Cardiac muscle cell (in vitro differentiated cells and primary cell): ENCODE results near the gene RAP1GAP2. TPM values are rescaled to one million over a fixed set of nuclear protein-coding genes. Genes with fewer than 3 reads are reported as not detected.
A peak's percentile ranks its signal among the peaks of the same experiment; 100 is the strongest.

Experiments
- DNase-seq, 2 donors: peaks; one replicate each; pipeline versions ENCODE4 v3.0.0 to v3.0.0-alpha.2; 2010 to 2017; ENCODE audit warnings: low read depth in 1 of 2, low spot score in 1 of 2
- H3K27ac ChIP-seq: fragments of 200-600 bp; sonication (generic); 2 replicates; pipeline ENCODE4 v1.5.1; 2016
- H3K27me3 ChIP-seq: fragments of 200-600 bp; sonication (generic); 2 replicates; pipeline ENCODE4 v1.6.0; 2016; ENCODE audit warnings: control low read depth
- H3K36me3 ChIP-seq: fragments of 200-600 bp; sonication (generic); 2 replicates; pipeline ENCODE4 v1.5.1; 2016; ENCODE audit warnings: control low read depth
- H3K4me1 ChIP-seq: fragments of 200-600 bp; sonication (generic); 2 replicates; pipeline ENCODE4 v1.8.1; 2017; ENCODE audit warnings: low read depth, mild to moderate bottlenecking, mixed run types
- H3K4me3 ChIP-seq: fragments of 200-600 bp; sonication (generic); 2 replicates; pipeline ENCODE4 v1.5.1; 2016; ENCODE audit warnings: mild to moderate bottlenecking
- H3K9me3 ChIP-seq: fragments of 200-600 bp; sonication (generic); 2 replicates; pipeline ENCODE4 v1.5.1; 2017; ENCODE audit warnings: low read depth, mild to moderate bottlenecking, control low read depth
- CTCF ChIP-seq: IDR thresholded peaks from 2 replicates; pipeline ENCODE4 v1.5.1; 2012; ENCODE audit warnings: low read depth, mild to moderate bottlenecking, low read length
- polyA plus RNA-seq: library from polyadenylated mRNA; unstranded; fragments of >200 nt; fragmentation: Nextera tagmentation; extraction: Ambion mirVana; gene quantifications from 2 replicates; pipeline ENCODE4 v1.2.1, GENCODE V29; 2016
- total RNA-seq: library from RNA; depleted of rRNA; stranded (reverse); fragments of >200 nt; gene quantifications from 2 replicates; pipeline ENCODE4 v1.2.3, GENCODE V29; 2016

RAP1GAP2 gene
- total and polyA plus RNA-seq, 2 experiments from 2014 or later = 1.2 to 2.9 TPM

GRCh38 chr17:3004925-3005324 lies 208.7 kb downstream of the RAP1GAP2 start:
- Histone ChIP-seq H3K36me3 (no peaks in the 10 kb centered on the region), H3K4me3 (no peak overlapping the region), H3K27ac (peak overlapping the region; percentile 90), H3K4me1 (peaks cover 27% of the 10 kb centered on the region), H3K27me3 (no peaks in the 10 kb centered on the region), H3K9me3 (no peaks in the 10 kb centered on the region)
- no peak for DNase-seq
- TF ChIP-seq CTCF = no peak

- H3K27me3 ChIP-seq = no peaks in the 10 kb centered on the region
- no peaks in the 10 kb centered on the region for H3K36me3 ChIP-seq
- H3K4me1 ChIP-seq = peaks cover 27% of the 10 kb centered on the region
- no peak overlapping the region for H3K27ac ChIP-seq
- DNase-seq = no peak
- no peaks in the 10 kb centered on the region for H3K9me3 ChIP-seq
- no peak overlapping the region for H3K4me3 ChIP-seq
- no peak for TF ChIP-seq CTCF
Measured at GRCh38 chr17:3005696-3006095, 209.5 kb downstream of the RAP1GAP2 start.

GRCh38 chr17:3006801-3007200 lies 210.6 kb downstream of the RAP1GAP2 start:
- H3K36me3 ChIP-seq = no peaks in the 10 kb centered on the region
- no peak for DNase-seq
- no peaks in the 10 kb centered on the region for H3K9me3 ChIP-seq
- H3K27me3 ChIP-seq = no peaks in the 10 kb centered on the region
- peaks cover 24% of the 10 kb centered on the region for H3K4me1 ChIP-seq
- H3K27ac ChIP-seq = no peak overlapping the region
- H3K4me3 ChIP-seq = no peak overlapping the region
- TF ChIP-seq CTCF = no peak

- no peak for DNase-seq
- Histone ChIP-seq H3K36me3 (no peaks in the 10 kb centered on the region), H3K27me3 (no peaks in the 10 kb centered on the region), H3K9me3 (no peaks in the 10 kb centered on the region), H3K4me1 (peaks cover 21% of the 10 kb centered on the region), H3K27ac (no peak overlapping the region), H3K4me3 (no peak overlapping the region)
- TF ChIP-seq CTCF = no peak
Measured at GRCh38 chr17:3007651-3008121, 211.4 kb downstream of the RAP1GAP2 start.

GRCh38 chr17:3008336-3009288 lies 212.4 kb downstream of the RAP1GAP2 start:
- Histone ChIP-seq H3K9me3 (no peaks in the 10 kb centered on the region), H3K27ac (no peak overlapping the region), H3K4me1 (peaks cover 11% of the 10 kb centered on the region), H3K4me3 (no peak overlapping the region), H3K27me3 (no peaks in the 10 kb centered on the region), H3K36me3 (no peaks in the 10 kb centered on the region)
- TF ChIP-seq CTCF = no peak
- DNase-seq = no peak
